HEK293 (cell line): ENCODE data around the gene C17orf50.

Experiments used
- BCL11B ChIP-seq: fragments of 450-650 bp; formaldehyde crosslinking; IDR thresholded peaks from 2 replicates; pipeline ENCODE4 v1.5.1; 2016; ENCODE audit warnings: low read depth, missing biosample characterization, missing genetic modification characterization
- EGR2 ChIP-seq: fragments of 450-650 bp; formaldehyde crosslinking; IDR thresholded peaks from 2 replicates; pipeline ENCODE4 v1.5.1; 2016; ENCODE audit warnings: low read depth, missing biosample characterization, missing genetic modification characterization
- FEZF1 ChIP-seq: fragments of 450-650 bp; formaldehyde crosslinking; IDR thresholded peaks from 2 replicates; pipeline ENCODE4 v1.5.1; 2016; ENCODE audit warnings: missing biosample characterization, missing genetic modification characterization
- GLIS1 ChIP-seq: fragments of 450-650 bp; formaldehyde crosslinking; IDR thresholded peaks from 2 replicates; pipeline ENCODE4 v1.5.1; 2016; ENCODE audit warnings: missing biosample characterization, missing genetic modification characterization
- OSR2 ChIP-seq: fragments of 450-650 bp; formaldehyde crosslinking; IDR thresholded peaks from 2 replicates; pipeline ENCODE4 v1.5.1; 2016; ENCODE audit warnings: missing biosample characterization, missing genetic modification characterization
- SP2 ChIP-seq: fragments of 450-650 bp; formaldehyde crosslinking; IDR thresholded peaks from 2 replicates; pipeline ENCODE4 v1.5.1; 2016; ENCODE audit warnings: missing biosample characterization, missing genetic modification characterization
- ZBTB1 ChIP-seq: fragments of 450-650 bp; formaldehyde crosslinking; IDR thresholded peaks from 2 replicates; pipeline ENCODE4 v1.5.1; 2016; ENCODE audit warnings: missing biosample characterization, missing genetic modification characterization
- ZBTB48 ChIP-seq: fragments of 450-650 bp; formaldehyde crosslinking; IDR thresholded peaks from 2 replicates; pipeline ENCODE4 v1.5.1; 2016; ENCODE audit warnings: missing biosample characterization, missing genetic modification characterization
- ZBTB7A ChIP-seq: fragments of 450-650 bp; formaldehyde crosslinking; IDR thresholded peaks from 2 replicates; pipeline ENCODE4 v1.5.1; 2016; ENCODE audit warnings: low read depth, missing biosample characterization, missing genetic modification characterization
- ZEB2 ChIP-seq: fragments of 450-650 bp; formaldehyde crosslinking; IDR thresholded peaks from 2 replicates; pipeline ENCODE4 v1.5.1; 2016; ENCODE audit warnings: missing biosample characterization, missing genetic modification characterization
- ZFP69B ChIP-seq: fragments of 450-650 bp; formaldehyde crosslinking; IDR thresholded peaks from 2 replicates; pipeline ENCODE4 v1.5.1; 2016; ENCODE audit warnings: missing biosample characterization, missing genetic modification characterization
- ZNF112 ChIP-seq: fragments of 450-650 bp; formaldehyde crosslinking; IDR thresholded peaks from 2 replicates; pipeline ENCODE4 v1.5.0; 2017; ENCODE audit warnings: missing biosample characterization, missing genetic modification characterization
- ZNF132 ChIP-seq: fragments of 450-650 bp; formaldehyde crosslinking; IDR thresholded peaks from 2 replicates; pipeline ENCODE4 v1.5.1; 2017; ENCODE audit warnings: missing biosample characterization, missing genetic modification characterization, borderline replicate concordance
- ZNF146 ChIP-seq: fragments of 450-650 bp; formaldehyde crosslinking; IDR thresholded peaks from 2 replicates; pipeline ENCODE4 v1.5.1; 2016; ENCODE audit warnings: missing biosample characterization, missing genetic modification characterization
- ZNF311 ChIP-seq: fragments of 450-650 bp; formaldehyde crosslinking; IDR thresholded peaks from 2 replicates; pipeline ENCODE4 v1.5.1; 2017; ENCODE audit warnings: missing biosample characterization, missing genetic modification characterization, borderline replicate concordance
- ZNF391 ChIP-seq: fragments of 450-650 bp; formaldehyde crosslinking; IDR thresholded peaks from 2 replicates; pipeline ENCODE4 v1.5.1; 2016; ENCODE audit warnings: low read depth, missing biosample characterization, missing genetic modification characterization, borderline replicate concordance
- ZNF521 ChIP-seq: fragments of 450-650 bp; formaldehyde crosslinking; IDR thresholded peaks from 2 replicates; pipeline ENCODE4 v1.5.1; 2017; ENCODE audit warnings: missing biosample characterization, mild to moderate bottlenecking, missing genetic modification characterization
- ZNF530 ChIP-seq: fragments of 450-650 bp; formaldehyde crosslinking; IDR thresholded peaks from 2 replicates; pipeline ENCODE4 v1.5.1; 2016; ENCODE audit warnings: low read depth, missing biosample characterization, missing genetic modification characterization
- ZNF555 ChIP-seq: fragments of 450-650 bp; formaldehyde crosslinking; conservative IDR thresholded peaks from 2 replicates; pipeline ENCODE4 v1.5.1; 2017; ENCODE audit warnings: missing biosample characterization, mild to moderate bottlenecking, missing genetic modification characterization, inconsistent platforms
- ZNF585B ChIP-seq: fragments of 450-650 bp; formaldehyde crosslinking; IDR thresholded peaks from 2 replicates; pipeline ENCODE4 v1.5.1; 2016; ENCODE audit warnings: missing biosample characterization, missing genetic modification characterization
- ZNF658 ChIP-seq: fragments of 450-650 bp; formaldehyde crosslinking; IDR thresholded peaks from 2 replicates; pipeline ENCODE4; 2016; ENCODE audit warnings: missing biosample characterization, missing genetic modification characterization
- ZNF670 ChIP-seq: fragments of 450-650 bp; formaldehyde crosslinking; IDR thresholded peaks from 2 replicates; pipeline ENCODE4 v1.5.1; 2016; ENCODE audit warnings: missing biosample characterization, missing genetic modification characterization, low read depth
- ZNF747 ChIP-seq: fragments of 450-650 bp; formaldehyde crosslinking; IDR thresholded peaks from 2 replicates; pipeline ENCODE4 v1.5.1; 2016; ENCODE audit warnings: missing biosample characterization, missing genetic modification characterization
- ZNF830 ChIP-seq: fragments of 450-650 bp; IDR thresholded peaks from 2 replicates; pipeline ENCODE4 v1.5.0; 2018; ENCODE audit warnings: missing biosample characterization, missing genetic modification characterization, low read depth, mild to moderate bottlenecking, moderate library complexity
- ZSCAN23 ChIP-seq: fragments of 450-650 bp; formaldehyde crosslinking; IDR thresholded peaks from 2 replicates; pipeline ENCODE4 v1.5.1; 2016; ENCODE audit warnings: missing biosample characterization, missing genetic modification characterization
- TF ChIP-seq, protein P1 (sequence below): fragments of 450-650 bp; formaldehyde crosslinking; IDR thresholded peaks from 2 replicates; pipeline ENCODE4 v1.5.1; 2016; ENCODE audit warnings: missing biosample characterization, missing genetic modification characterization
- TF ChIP-seq, protein P2 (sequence below): fragments of 450-650 bp; formaldehyde crosslinking; IDR thresholded peaks from 2 replicates; pipeline ENCODE4 v1.5.1; 2016; ENCODE audit warnings: missing biosample characterization, missing genetic modification characterization, borderline replicate concordance
- TF ChIP-seq, protein P3 (sequence below): fragments of 450-650 bp; formaldehyde crosslinking; IDR thresholded peaks from 2 replicates; pipeline ENCODE4; 2016; ENCODE audit warnings: missing biosample characterization, missing genetic modification characterization
- TF ChIP-seq, protein P4 (sequence below): fragments of 450-650 bp; formaldehyde crosslinking; IDR thresholded peaks from 2 replicates; pipeline ENCODE4 v1.5.1; 2016; ENCODE audit warnings: missing biosample characterization, missing genetic modification characterization
- TF ChIP-seq, protein P5 (sequence below): fragments of 450-650 bp; formaldehyde crosslinking; IDR thresholded peaks from 2 replicates; pipeline ENCODE4 v1.5.1; 2016; ENCODE audit warnings: missing biosample characterization, missing genetic modification characterization, borderline replicate concordance

Gene C17orf50

DNA sequence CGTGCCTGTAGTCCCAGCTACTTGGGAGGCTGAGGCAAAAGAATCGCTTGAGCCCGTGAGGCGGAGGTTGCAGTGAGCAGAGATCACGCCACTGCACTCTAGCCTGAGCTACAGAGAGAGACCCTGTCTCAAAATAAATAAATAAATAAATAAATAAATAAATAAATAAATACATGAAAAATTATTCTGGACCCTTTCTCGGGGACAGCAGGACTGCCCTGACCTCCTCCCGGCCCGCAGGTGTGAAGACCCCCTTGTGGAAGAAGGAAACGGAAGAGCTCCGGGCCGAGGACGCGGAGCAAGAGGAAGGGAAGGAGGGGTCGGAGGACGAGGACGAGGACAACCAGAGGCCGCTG lies 3.1 kb downstream of the C17orf50 start (continued):
- TF ChIP-seq, protein P1, sequence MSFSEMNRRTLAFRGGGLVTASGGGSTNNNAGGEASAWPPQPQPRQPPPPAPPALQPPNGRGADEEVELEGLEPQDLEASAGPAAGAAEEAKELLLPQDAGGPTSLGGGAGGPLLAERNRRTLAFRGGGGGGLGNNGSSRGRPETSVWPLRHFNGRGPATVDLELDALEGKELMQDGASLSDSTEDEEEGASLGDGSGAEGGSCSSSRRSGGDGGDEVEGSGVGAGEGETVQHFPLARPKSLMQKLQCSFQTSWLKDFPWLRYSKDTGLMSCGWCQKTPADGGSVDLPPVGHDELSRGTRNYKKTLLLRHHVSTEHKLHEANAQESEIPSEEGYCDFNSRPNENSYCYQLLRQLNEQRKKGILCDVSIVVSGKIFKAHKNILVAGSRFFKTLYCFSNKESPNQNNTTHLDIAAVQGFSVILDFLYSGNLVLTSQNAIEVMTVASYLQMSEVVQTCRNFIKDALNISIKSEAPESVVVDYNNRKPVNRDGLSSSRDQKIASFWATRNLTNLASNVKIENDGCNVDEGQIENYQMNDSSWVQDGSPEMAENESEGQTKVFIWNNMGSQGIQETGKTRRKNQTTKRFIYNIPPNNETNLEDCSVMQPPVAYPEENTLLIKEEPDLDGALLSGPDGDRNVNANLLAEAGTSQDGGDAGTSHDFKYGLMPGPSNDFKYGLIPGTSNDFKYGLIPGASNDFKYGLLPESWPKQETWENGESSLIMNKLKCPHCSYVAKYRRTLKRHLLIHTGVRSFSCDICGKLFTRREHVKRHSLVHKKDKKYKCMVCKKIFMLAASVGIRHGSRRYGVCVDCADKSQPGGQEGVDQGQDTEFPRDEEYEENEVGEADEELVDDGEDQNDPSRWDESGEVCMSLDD (tag by site-specific recombination) = no peak
- TF ChIP-seq SP2 (tag by site-specific recombination) (no peak), ZNF311 (tag by site-specific recombination) (no peak), BCL11B (tag by site-specific recombination) (no peak), ZNF146 (tag by site-specific recombination) (no peak), EGR2 (tag by site-specific recombination) (no peak), ZEB2 (tag by site-specific recombination) (no peak), ZSCAN23 (no peak), GLIS1 (no peak), ZNF521 (tag by site-specific recombination) (no peak), ZNF391 (tag by site-specific recombination) (no peak), ZFP69B (tag by site-specific recombination) (no peak), OSR2 (tag by site-specific recombination) (no peak), ZNF530 (tag by site-specific recombination) (peak; percentile 88; the same call in 1 of the 2 replicates), ZNF132 (tag by site-specific recombination) (no peak), FEZF1 (tag by site-specific recombination) (no peak), ZNF585B (tag by site-specific recombination) (no peak), ZNF670 (no peak), ZNF555 (tag by site-specific recombination) (peak; percentile 90), ZNF747 (tag by site-specific recombination) (no peak), ZBTB1 (0 out of 2 replicates have a peak, but pooled peaks have one; percentile 23), ZNF658 (tag by site-specific recombination) (no peak), ZBTB48 (tag by site-specific recombination) (no peak), ZBTB7A (tag by site-specific recombination) (no peak), ZNF112 (tag by site-specific recombination) (no peak), ZNF830 (tag by site-specific recombination) (no peak)
- TF ChIP-seq, protein P2, sequence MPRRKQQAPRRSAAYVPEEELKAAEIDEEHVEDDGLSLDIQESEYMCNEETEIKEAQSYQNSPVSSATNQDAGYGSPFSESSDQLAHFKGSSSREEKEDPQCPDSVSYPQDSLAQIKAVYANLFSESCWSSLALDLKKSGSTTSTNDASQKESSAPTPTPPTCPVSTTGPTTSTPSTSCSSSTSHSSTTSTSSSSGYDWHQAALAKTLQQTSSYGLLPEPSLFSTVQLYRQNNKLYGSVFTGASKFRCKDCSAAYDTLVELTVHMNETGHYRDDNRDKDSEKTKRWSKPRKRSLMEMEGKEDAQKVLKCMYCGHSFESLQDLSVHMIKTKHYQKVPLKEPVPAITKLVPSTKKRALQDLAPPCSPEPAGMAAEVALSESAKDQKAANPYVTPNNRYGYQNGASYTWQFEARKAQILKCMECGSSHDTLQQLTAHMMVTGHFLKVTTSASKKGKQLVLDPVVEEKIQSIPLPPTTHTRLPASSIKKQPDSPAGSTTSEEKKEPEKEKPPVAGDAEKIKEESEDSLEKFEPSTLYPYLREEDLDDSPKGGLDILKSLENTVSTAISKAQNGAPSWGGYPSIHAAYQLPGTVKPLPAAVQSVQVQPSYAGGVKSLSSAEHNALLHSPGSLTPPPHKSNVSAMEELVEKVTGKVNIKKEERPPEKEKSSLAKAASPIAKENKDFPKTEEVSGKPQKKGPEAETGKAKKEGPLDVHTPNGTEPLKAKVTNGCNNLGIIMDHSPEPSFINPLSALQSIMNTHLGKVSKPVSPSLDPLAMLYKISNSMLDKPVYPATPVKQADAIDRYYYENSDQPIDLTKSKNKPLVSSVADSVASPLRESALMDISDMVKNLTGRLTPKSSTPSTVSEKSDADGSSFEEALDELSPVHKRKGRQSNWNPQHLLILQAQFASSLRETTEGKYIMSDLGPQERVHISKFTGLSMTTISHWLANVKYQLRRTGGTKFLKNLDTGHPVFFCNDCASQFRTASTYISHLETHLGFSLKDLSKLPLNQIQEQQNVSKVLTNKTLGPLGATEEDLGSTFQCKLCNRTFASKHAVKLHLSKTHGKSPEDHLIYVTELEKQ (tag by site-specific recombination) = no peak
- TF ChIP-seq, protein P3, sequence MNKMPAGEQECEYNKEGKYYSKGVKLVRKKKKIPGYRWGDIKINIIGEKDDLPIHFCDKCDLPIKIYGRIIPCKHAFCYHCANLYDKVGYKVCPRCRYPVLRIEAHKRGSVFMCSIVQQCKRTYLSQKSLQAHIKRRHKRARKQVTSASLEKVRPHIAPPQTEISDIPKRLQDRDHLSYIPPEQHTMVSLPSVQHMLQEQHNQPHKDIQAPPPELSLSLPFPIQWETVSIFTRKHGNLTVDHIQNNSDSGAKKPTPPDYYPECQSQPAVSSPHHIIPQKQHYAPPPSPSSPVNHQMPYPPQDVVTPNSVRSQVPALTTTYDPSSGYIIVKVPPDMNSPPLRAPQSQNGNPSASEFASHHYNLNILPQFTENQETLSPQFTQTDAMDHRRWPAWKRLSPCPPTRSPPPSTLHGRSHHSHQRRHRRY = no peak
- TF ChIP-seq, protein P4, sequence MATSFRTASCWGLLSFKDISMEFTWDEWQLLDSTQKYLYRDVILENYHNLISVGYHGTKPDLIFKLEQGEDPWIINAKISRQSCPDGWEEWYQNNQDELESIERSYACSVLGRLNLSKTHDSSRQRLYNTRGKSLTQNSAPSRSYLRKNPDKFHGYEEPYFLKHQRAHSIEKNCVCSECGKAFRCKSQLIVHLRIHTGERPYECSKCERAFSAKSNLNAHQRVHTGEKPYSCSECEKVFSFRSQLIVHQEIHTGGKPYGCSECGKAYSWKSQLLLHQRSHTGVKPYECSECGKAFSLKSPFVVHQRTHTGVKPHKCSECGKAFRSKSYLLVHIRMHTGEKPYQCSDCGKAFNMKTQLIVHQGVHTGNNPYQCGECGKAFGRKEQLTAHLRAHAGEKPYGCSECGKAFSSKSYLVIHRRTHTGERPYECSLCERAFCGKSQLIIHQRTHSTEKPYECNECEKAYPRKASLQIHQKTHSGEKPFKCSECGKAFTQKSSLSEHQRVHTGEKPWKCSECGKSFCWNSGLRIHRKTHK (tag by site-specific recombination) = no peak
- TF ChIP-seq, protein P5, sequence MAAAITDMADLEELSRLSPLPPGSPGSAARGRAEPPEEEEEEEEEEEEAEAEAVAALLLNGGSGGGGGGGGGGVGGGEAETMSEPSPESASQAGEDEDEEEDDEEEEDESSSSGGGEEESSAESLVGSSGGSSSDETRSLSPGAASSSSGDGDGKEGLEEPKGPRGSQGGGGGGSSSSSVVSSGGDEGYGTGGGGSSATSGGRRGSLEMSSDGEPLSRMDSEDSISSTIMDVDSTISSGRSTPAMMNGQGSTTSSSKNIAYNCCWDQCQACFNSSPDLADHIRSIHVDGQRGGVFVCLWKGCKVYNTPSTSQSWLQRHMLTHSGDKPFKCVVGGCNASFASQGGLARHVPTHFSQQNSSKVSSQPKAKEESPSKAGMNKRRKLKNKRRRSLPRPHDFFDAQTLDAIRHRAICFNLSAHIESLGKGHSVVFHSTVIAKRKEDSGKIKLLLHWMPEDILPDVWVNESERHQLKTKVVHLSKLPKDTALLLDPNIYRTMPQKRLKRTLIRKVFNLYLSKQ (tag by site-specific recombination) = peak; percentile 82; the same call in 1 of the 2 replicates
